KMS-11 (cell line): ENCODE data around the gene RPS26.
A peak's percentile ranks its signal among the peaks of the same experiment; 100 is the strongest.

Experiments
- H2AFZ ChIP-seq: fragments of 200-600 bp; sonication (generic); 2 replicates; pipeline ENCODE4 v1.6.1; 2016; ENCODE audit warnings: antibody characterized with exemption, mixed run types, low read depth
- H3K27ac ChIP-seq: fragments of 200-600 bp; sonication (generic); 2 replicates; pipeline ENCODE4 v1.6.1; 2016; ENCODE audit warnings: mild to moderate bottlenecking, mixed run types
- H3K27me3 ChIP-seq: fragments of 200-600 bp; sonication (generic); 2 replicates; pipeline ENCODE4 v1.6.1; 2017; ENCODE audit warnings: mild to moderate bottlenecking, low read depth, mixed run types, moderate library complexity; ENCODE audit not compliant: insufficient read depth
- H3K36me3 ChIP-seq: fragments of 200-600 bp; sonication (generic); 2 replicates; pipeline ENCODE4 v1.6.1; 2017; ENCODE audit warnings: mild to moderate bottlenecking, mixed run types; ENCODE audit not compliant: insufficient read depth
- H3K4me1 ChIP-seq: fragments of 200-600 bp; sonication (generic); 2 replicates; pipeline ENCODE4 v1.6.1; 2016; ENCODE audit warnings: mild to moderate bottlenecking, low read depth, mixed run types; ENCODE audit not compliant: poor library complexity, severe bottlenecking
- H3K4me2 ChIP-seq: fragments of 200-600 bp; sonication (generic); 2 replicates; pipeline ENCODE4 v1.7.0; 2016; ENCODE audit warnings: mild to moderate bottlenecking, mixed run types
- H3K4me3 ChIP-seq: fragments of 200-600 bp; sonication (generic); IDR thresholded peaks from 2 replicates; pipeline ENCODE4 v1.6.1; 2017; ENCODE audit warnings: low read depth, low read length, mixed read lengths; ENCODE audit not compliant: insufficient read depth
- H3K79me2 ChIP-seq: fragments of 200-600 bp; sonication (generic); 2 replicates; pipeline ENCODE4 v1.6.1; 2016; ENCODE audit warnings: low read depth, mixed run types; ENCODE audit not compliant: insufficient read depth
- H3K9ac ChIP-seq: fragments of 200-600 bp; sonication (generic); 2 replicates; pipeline ENCODE4 v1.6.1; 2016; ENCODE audit warnings: mild to moderate bottlenecking, mixed run types
- H4K20me1 ChIP-seq: fragments of 200-600 bp; sonication (generic); 2 replicates; pipeline ENCODE4 v1.6.1; 2016; ENCODE audit warnings: mild to moderate bottlenecking, mixed run types; ENCODE audit not compliant: insufficient read depth
- TF ChIP-seq, protein P1 (sequence below): fragments of 200-600 bp; sonication (generic); conservative IDR thresholded peaks from 2 replicates; pipeline ENCODE4 v1.6.1; 2017; ENCODE audit warnings: low read depth, mild to moderate bottlenecking, antibody characterized with exemption, low read length, moderate library complexity, mixed read lengths

RPS26 gene

DNA sequence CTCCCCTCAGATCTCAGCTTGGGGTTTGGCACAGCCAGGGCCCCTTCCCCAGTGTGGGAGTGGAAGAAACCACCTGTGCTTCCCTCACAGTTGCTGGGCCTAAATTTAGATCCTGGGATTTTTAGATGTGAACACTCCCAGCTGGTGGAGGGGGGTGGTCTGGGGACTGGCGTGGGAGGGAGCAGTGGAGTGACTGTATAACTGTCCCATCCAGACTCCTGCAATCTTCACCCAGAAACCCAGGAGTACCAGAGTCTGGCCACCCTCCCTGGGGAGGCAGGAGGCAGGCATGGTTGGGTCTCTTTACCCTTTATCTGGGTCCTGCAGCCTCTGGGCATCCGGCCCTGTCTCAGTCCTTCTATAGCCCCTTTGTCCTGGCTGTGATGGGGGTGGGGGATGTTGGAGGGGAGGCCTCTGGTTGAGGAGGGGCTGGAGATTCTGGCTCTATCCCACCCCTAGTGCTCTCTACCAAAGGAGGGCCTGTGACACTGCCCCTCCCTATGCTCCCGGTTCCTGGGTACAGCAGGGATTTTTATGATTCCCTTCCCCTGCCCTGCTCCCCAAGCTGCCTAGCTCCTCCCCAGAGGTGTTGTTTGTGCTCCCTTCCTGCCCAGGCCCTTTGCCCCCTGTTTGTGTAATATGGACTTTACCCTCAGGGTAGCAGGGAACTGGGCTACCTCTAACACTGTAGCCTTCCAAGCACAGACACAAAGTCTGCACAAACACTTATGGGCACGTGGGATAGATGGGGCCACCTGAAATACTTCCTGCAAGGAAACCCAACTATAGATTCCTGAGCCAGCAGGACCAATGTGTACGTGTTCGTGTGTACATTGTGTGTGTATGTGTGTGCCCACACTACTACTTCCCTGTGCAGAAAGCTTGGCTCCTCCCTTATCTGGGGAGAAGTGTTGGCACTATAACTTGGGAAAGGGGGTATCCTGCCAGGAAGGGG lies 40.0 kb downstream of the RPS26 start:
- no peak overlapping the region for H2AFZ ChIP-seq
- H3K27ac ChIP-seq, result no peak overlapping the region
- no peak overlapping the region for H3K4me2 ChIP-seq
- H3K4me1 ChIP-seq, result peaks cover 13% of the 10 kb centered on the region
- H3K27me3 ChIP-seq, result peaks cover 33% of the 10 kb centered on the region; the same call in 1 of the 2 replicates
- no peaks in the 10 kb centered on the region for H4K20me1 ChIP-seq
- H3K36me3 ChIP-seq, result no peaks in the 10 kb centered on the region
- no peaks in the 10 kb centered on the region for H3K79me2 ChIP-seq
- no peak overlapping the region for H3K9ac ChIP-seq
- H3K4me3 ChIP-seq, result no peak overlapping the region
- TF ChIP-seq, protein P1, sequence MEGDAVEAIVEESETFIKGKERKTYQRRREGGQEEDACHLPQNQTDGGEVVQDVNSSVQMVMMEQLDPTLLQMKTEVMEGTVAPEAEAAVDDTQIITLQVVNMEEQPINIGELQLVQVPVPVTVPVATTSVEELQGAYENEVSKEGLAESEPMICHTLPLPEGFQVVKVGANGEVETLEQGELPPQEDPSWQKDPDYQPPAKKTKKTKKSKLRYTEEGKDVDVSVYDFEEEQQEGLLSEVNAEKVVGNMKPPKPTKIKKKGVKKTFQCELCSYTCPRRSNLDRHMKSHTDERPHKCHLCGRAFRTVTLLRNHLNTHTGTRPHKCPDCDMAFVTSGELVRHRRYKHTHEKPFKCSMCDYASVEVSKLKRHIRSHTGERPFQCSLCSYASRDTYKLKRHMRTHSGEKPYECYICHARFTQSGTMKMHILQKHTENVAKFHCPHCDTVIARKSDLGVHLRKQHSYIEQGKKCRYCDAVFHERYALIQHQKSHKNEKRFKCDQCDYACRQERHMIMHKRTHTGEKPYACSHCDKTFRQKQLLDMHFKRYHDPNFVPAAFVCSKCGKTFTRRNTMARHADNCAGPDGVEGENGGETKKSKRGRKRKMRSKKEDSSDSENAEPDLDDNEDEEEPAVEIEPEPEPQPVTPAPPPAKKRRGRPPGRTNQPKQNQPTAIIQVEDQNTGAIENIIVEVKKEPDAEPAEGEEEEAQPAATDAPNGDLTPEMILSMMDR, result no peak

DNA sequence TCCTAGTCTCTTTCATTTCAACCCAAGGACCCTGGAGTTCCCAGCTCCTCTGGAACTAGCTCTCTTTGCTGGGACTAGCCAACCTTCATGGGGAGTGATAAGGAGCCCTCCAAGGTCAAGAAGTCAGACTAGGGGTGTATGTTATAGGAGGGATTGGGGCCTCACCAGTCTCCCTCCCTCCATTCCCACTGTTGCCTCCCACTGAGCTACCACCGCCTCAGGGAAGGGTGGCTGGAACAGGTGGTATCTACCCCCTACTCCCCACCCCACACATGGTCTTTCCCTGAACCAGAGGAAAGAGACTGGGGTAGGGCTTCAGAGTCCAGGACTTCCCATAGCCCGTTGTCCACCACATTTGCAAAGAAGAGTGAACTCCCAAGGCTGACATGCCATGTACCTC lies 40.7 kb downstream of the RPS26 start:
- Histone ChIP-seq H3K79me2 (no peaks in the 10 kb centered on the region), H2AFZ (no peak overlapping the region), H3K36me3 (no peaks in the 10 kb centered on the region), H3K27ac (no peak overlapping the region), H3K4me1 (peaks cover 13% of the 10 kb centered on the region), H4K20me1 (no peaks in the 10 kb centered on the region), H3K4me2 (no peak overlapping the region), H3K4me3 (no peak overlapping the region), H3K27me3 (peaks cover 33% of the 10 kb centered on the region; the same call in 1 of the 2 replicates), H3K9ac (no peak overlapping the region)
- TF ChIP-seq, protein P1, result no peak

DNA sequence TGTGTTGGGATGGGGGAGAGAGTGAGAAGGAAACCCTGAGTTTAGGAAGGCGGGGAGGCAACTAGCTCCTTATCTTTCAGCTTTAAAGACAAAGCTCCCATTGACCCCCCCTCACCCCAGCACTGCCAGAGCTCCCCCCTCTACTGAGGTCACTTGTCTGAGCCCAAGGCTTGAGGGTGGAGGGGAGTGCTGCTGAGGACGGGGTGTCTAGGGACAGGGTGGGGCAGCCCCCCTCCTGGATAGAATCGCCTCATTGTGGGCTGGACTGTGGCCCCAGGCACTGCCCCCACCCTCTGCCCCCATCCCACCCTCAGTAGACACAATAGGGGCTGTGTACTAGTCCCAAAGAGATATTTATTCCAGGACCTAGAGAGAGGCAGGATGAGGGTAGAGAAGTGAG lies 41.2 kb downstream of the RPS26 start:
- no peaks in the 10 kb centered on the region for H4K20me1 ChIP-seq
- H3K36me3 ChIP-seq, result no peaks in the 10 kb centered on the region
- H3K27ac ChIP-seq, result no peak overlapping the region

DNA sequence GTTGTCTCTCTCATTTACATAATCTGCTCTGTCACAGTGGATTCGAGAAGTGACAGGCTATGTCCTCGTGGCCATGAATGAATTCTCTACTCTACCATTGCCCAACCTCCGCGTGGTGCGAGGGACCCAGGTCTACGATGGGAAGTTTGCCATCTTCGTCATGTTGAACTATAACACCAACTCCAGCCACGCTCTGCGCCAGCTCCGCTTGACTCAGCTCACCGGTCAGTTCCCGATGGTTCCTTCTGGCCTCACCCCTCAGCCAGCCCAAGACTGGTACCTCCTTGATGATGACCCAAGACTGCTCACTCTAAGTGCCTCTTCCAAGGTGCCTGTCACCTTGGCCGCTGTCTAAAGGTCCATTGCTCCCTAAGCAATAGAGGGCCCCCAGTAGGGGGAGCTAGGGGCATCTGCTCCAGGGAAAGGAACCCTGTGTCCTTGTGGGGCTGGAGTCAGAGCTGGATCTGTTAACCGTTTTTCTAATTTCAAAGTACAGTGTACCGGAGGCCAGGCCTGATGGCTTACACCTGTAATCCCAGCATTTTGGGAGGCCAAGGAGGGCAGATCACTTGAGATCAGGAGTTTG lies 43.3 kb downstream of the RPS26 start:
- TF ChIP-seq, protein P1, result peak; percentile 65
- Histone ChIP-seq H3K36me3 (no peaks in the 10 kb centered on the region), H3K4me2 (no peak overlapping the region), H3K9ac (no peak overlapping the region), H4K20me1 (no peaks in the 10 kb centered on the region), H3K4me1 (peaks cover 6% of the 10 kb centered on the region), H3K79me2 (no peaks in the 10 kb centered on the region), H3K27ac (no peak overlapping the region), H2AFZ (no peak overlapping the region), H3K27me3 (peaks cover 32% of the 10 kb centered on the region; the same call in 1 of the 2 replicates), H3K4me3 (no peak overlapping the region)

More for the DNA sequence above, 41.2 kb downstream of the RPS26 start:
- TF ChIP-seq, protein P1, result no peak
- H3K9ac ChIP-seq, result no peak overlapping the region
- no peak overlapping the region for H3K4me2 ChIP-seq
- peaks cover 33% of the 10 kb centered on the region; the same call in 1 of the 2 replicates for H3K27me3 ChIP-seq
- no peak overlapping the region for H2AFZ ChIP-seq
- no peaks in the 10 kb centered on the region for H3K79me2 ChIP-seq
- peaks cover 13% of the 10 kb centered on the region for H3K4me1 ChIP-seq
- H3K4me3 ChIP-seq, result no peak overlapping the region
